Left ventricle myocardium inferior (tissue), 1 donor: ENCODE data around the gene MACROD2. TPM values are rescaled to one million over a fixed set of nuclear protein-coding genes. Genes with fewer than 3 reads are reported as not detected.

ENCODE experiments used
- DNase-seq: peaks from one replicate; pipeline ENCODE4 v3.0.0-alpha.2; 2020
- H3K27ac ChIP-seq: fragments of 200-600 bp; replicated peaks from 2 replicates; pipeline ENCODE4 v1.8.0; 2021
- H3K27me3 ChIP-seq: fragments of 200-600 bp; 2 replicates; pipeline ENCODE4 v1.8.0; 2021; ENCODE audit warnings: low read depth
- H3K36me3 ChIP-seq: fragments of 200-600 bp; 2 replicates; pipeline ENCODE4 v1.8.0; 2021
- H3K4me1 ChIP-seq: fragments of 200-600 bp; 2 replicates; pipeline ENCODE4 v1.8.0; 2021
- H3K4me3 ChIP-seq: fragments of 200-600 bp; 2 replicates; pipeline ENCODE4 v1.8.0; 2021; ENCODE audit warnings: mild to moderate bottlenecking, moderate library complexity
- H3K9me3 ChIP-seq: fragments of 200-600 bp; replicated peaks from 2 replicates; pipeline ENCODE4 v1.8.0; 2021
- CTCF ChIP-seq: fragments of 200-600 bp; IDR thresholded peaks from 2 replicates; pipeline ENCODE4 v1.8.0; 2021; ENCODE audit warnings: antibody characterized with exemption, mild to moderate bottlenecking, borderline replicate concordance
- intact Hi-C: fragments of 100-400 bp; cut with micrococcal nuclease; formaldehyde crosslinking; loops from one replicate; pipeline ENCODE4 v1.11.0; 2022
- total RNA-seq: library from RNA; stranded (reverse); fragmentation: NEBNext Ultra II Directional; extraction: Animal tissue kit (Norgen Biotek cat#: 25700); gene quantifications from one replicate; pipeline ENCODE4 v1.2.1, GENCODE V29; 2021
- donor health status: DM: no; HTN: yes; CAD: no; lungs with severe emphysema.

MACROD2 gene
- total RNA-seq, 1 donor from 2014 or later = 3.6 TPM

- DNase-seq = no peak
- TF ChIP-seq CTCF = no peak
- Histone ChIP-seq H3K36me3 (no peaks in the 10 kb centered on the region), H3K9me3 (peaks cover 23% of the 10 kb centered on the region), H3K4me1 (no peaks in the 10 kb centered on the region), H3K4me3 (no peak overlapping the region), H3K27me3 (no peaks in the 10 kb centered on the region), H3K27ac (no peak overlapping the region)
- intact Hi-C loops = no loop called here
Observed at GRCh38 chr20:15726416-15726815, 1731.1 kb downstream of the MACROD2 start.

GRCh38 chr20:15734052-15734451 is 1738.7 kb downstream of the MACROD2 start:
- no peaks in the 10 kb centered on the region for H3K27me3 ChIP-seq
- intact Hi-C loops = no loop called here
- DNase-seq = no peak
- H3K4me1 ChIP-seq = no peaks in the 10 kb centered on the region
- H3K4me3 ChIP-seq = no peak overlapping the region
- no peak for TF ChIP-seq CTCF
- no peaks in the 10 kb centered on the region for H3K36me3 ChIP-seq
- H3K9me3 ChIP-seq = peaks cover 5% of the 10 kb centered on the region
- no peak overlapping the region for H3K27ac ChIP-seq

GRCh38 chr20:15739035-15739434 is 1743.7 kb downstream of the MACROD2 start:
- Histone ChIP-seq H3K36me3 (no peaks in the 10 kb centered on the region), H3K4me1 (no peaks in the 10 kb centered on the region), H3K27me3 (no peaks in the 10 kb centered on the region), H3K27ac (no peak overlapping the region), H3K9me3 (no peaks in the 10 kb centered on the region), H3K4me3 (no peak overlapping the region)
- no peak for TF ChIP-seq CTCF
- no peak for DNase-seq
- intact Hi-C loops = no loop called here

- Histone ChIP-seq H3K4me1 (no peaks in the 10 kb centered on the region), H3K4me3 (no peak overlapping the region), H3K27ac (no peak overlapping the region), H3K27me3 (no peaks in the 10 kb centered on the region), H3K36me3 (no peaks in the 10 kb centered on the region), H3K9me3 (no peaks in the 10 kb centered on the region)
- DNase-seq = no peak
- intact Hi-C loops = no loop called here
- no peak for TF ChIP-seq CTCF
Observed at GRCh38 chr20:15740046-15740775, 1744.9 kb downstream of the MACROD2 start.

GRCh38 chr20:15742087-15742486 is 1746.8 kb downstream of the MACROD2 start:
- DNase-seq = no peak
- Histone ChIP-seq H3K4me3 (no peak overlapping the region), H3K27ac (no peak overlapping the region), H3K27me3 (no peaks in the 10 kb centered on the region), H3K9me3 (peaks cover 2% of the 10 kb centered on the region), H3K4me1 (no peaks in the 10 kb centered on the region), H3K36me3 (no peaks in the 10 kb centered on the region)
- TF ChIP-seq CTCF = no peak
- intact Hi-C loops = no loop called here
